Thyroid gland (tissue), 4 donors: Measurements from ENCODE around the gene OR10C1. TPM values are rescaled to one million over a fixed set of nuclear protein-coding genes. Genes with fewer than 3 reads are reported as not detected.
"Not testable (repeated sequence)": the region's sequence is repeated elsewhere in the genome, so short reads cannot be mapped to it uniquely, and the experiment has no call there.

ENCODE experiments used
- DNase-seq, 2 donors: peaks; one replicate each; pipeline ENCODE4 v3.0.0-alpha.2; 2019
- H3K27ac ChIP-seq, 3 donors: fragments of 200-600 bp; sonication (generic); 1 replicate in 2 of 3; 2 replicates in 1 of 3; pipeline ENCODE4 v1.5.1; 2016 to 2019; ENCODE audit warnings: mild to moderate bottlenecking in 1 of 3, moderate library complexity in 1 of 3
- H3K27me3 ChIP-seq: fragments of 200-600 bp; sonication (generic); one replicate; pipeline ENCODE4 v1.5.1; 2019
- H3K36me3 ChIP-seq, 2 donors: fragments of 200-600 bp; sonication (generic); one replicate each; pipeline ENCODE4 v1.5.1; 2016 to 2019
- H3K4me1 ChIP-seq, 2 donors: fragments of 200-600 bp; sonication (generic); one replicate each; pipeline ENCODE4 v1.5.1; 2017 to 2019
- H3K4me3 ChIP-seq, 3 donors: fragments of 200-600 bp; sonication (generic); replicated peaks in 1 of 3; 1 replicate in 2 of 3; 2 replicates in 1 of 3; pipeline ENCODE4 v1.5.1; 2016; ENCODE audit warnings: mild to moderate bottlenecking in 1 of 3
- H3K9me3 ChIP-seq: fragments of 200-600 bp; sonication (generic); one replicate; pipeline ENCODE4 v1.5.1; 2017
- POLR2A ChIP-seq, 2 donors: fragments of 450-650 bp; IDR thresholded peaks; one replicate each; pipeline ENCODE4 v1.6.1; 2017; ENCODE audit warnings: antibody characterized with exemption in 2 of 2, mild to moderate bottlenecking in 2 of 2, moderate library complexity in 1 of 2
- WGBS, 2 donors: methylation state at CpG; one replicate each; pipeline ENCODE4 v1.1.5; 2017; 5-methylcytosine and 5-hydroxymethylcytosine counted together
- intact Hi-C: fragments of 100-400 bp; cut with DNase I; formaldehyde crosslinking; loops from one replicate; pipeline ENCODE4 v1.15.1; 2023
- total RNA-seq, 4 donors: library from RNA; depleted of rRNA; stranded (reverse); fragments of >200 nt; gene quantifications; one replicate each; pipeline ENCODE4 v1.2.3, GENCODE V29; 2016
- TF ChIP-seq, protein P1 (sequence below), 6 experiments: fragments of 200-600 bp in 3 of 6; fragments of 450-650 bp in 3 of 6; sonication (generic) in 3 of 6; IDR thresholded peaks; one replicate each; pipeline ENCODE4 v1.5.1; 2016 to 2019; ENCODE audit warnings: antibody characterized with exemption in 6 of 6, mild to moderate bottlenecking in 2 of 6, inconsistent platforms in 1 of 6, moderate library complexity in 1 of 6

OR10C1 gene
- total RNA-seq, 4 donors from 2014 or later: not detected

DNA sequence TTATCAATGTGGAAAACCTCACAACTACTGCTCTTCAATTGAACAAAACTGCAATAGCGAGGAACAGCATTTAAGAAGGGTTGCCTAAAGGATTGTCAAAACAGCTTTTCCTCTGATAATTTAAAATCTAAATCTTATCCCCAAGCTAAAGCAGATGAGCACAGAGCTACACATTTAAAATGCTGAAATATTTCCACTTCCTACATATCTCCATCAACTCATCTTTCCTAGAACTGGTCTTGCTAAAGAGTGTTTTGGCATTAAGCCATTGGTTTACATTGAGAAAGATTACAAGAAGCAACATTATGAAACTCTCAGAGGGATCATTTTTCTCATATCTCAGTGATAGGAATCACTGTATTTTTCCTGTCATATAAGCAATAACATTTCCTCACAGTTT is 3.6 kb downstream of the OR10C1 start:
- intact Hi-C loops: no loop called here
- 86 to 92% methylated on average over 1 of the region's 1 CpG for WGBS, 2 donors
- H3K4me3 ChIP-seq: no peak overlapping the region
- TF ChIP-seq POLR2A (IDR thresholded peaks at IDR 0.05): no peak
- TF ChIP-seq, protein P1, sequence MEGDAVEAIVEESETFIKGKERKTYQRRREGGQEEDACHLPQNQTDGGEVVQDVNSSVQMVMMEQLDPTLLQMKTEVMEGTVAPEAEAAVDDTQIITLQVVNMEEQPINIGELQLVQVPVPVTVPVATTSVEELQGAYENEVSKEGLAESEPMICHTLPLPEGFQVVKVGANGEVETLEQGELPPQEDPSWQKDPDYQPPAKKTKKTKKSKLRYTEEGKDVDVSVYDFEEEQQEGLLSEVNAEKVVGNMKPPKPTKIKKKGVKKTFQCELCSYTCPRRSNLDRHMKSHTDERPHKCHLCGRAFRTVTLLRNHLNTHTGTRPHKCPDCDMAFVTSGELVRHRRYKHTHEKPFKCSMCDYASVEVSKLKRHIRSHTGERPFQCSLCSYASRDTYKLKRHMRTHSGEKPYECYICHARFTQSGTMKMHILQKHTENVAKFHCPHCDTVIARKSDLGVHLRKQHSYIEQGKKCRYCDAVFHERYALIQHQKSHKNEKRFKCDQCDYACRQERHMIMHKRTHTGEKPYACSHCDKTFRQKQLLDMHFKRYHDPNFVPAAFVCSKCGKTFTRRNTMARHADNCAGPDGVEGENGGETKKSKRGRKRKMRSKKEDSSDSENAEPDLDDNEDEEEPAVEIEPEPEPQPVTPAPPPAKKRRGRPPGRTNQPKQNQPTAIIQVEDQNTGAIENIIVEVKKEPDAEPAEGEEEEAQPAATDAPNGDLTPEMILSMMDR (IDR thresholded peaks at IDR 0.05): no peak
- DNase-seq: no peak
- H3K27me3 ChIP-seq: no peaks in the 10 kb centered on the region
- no peaks in the 10 kb centered on the region for H3K36me3 ChIP-seq
- no peaks in the 10 kb centered on the region for H3K4me1 ChIP-seq
- no peaks in the 10 kb centered on the region for H3K9me3 ChIP-seq
- H3K27ac ChIP-seq: no peak overlapping the region

DNA sequence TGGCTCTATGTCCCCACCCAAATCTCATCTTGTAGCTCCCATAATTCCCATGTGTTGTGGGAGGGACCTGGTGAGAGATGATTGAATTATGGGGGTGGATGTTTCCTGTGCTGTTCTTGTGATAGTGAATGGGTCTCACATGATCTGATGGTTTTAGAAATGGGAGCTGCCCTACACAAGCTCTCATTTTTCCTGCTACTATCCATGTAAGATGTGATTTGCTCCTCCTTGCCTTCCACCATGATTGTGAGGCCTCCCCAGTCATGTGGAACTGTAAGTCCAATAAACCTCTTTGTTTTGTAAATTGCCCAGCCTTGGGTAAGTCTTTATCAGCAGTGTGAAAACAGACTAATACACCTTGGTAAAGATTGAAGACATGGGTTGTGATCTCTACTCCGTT is 4.9 kb downstream of the OR10C1 start:
- H3K27ac ChIP-seq, H3K9me3 ChIP-seq, H3K4me1 ChIP-seq, DNase-seq, H3K27me3 ChIP-seq, intact Hi-C loops, H3K4me3 ChIP-seq, H3K36me3 ChIP-seq: not testable (repeated sequence)
- whole genome bisulfite sequencing, 2 donors: 79 to 86% methylated on average over 1 of the region's 1 CpG

DNA sequence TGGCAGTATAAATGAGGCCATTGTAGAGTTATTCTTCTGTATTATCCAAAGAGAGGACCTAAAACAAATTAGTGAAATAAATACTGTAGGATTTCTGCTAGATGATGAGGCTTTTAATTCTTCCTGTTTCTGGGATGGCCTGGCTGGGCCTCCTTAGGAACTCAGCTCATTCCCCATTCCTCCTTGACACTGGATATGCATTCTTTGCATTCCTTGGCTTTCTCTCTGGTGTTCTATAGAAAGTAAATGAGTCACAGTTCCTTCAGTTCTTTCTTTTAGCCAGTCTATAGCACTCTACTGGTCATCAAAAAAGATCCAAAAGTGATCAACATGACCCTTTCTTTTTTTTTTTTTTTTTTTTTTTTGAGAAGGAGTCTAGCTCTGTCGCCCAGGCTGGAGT is 8.6 kb downstream of the OR10C1 start:
- H3K9me3 ChIP-seq: no peaks in the 10 kb centered on the region
- WGBS, 2 donors: 93 to 96% methylated on average over 1 of the region's 1 CpG
- intact Hi-C loops: no loop called here
- H3K4me1 ChIP-seq: no peaks in the 10 kb centered on the region
- H3K27ac ChIP-seq: no peak overlapping the region
- H3K4me3 ChIP-seq: no peak overlapping the region
- DNase-seq: no peak
- H3K27me3 ChIP-seq: no peaks in the 10 kb centered on the region
- no peaks in the 10 kb centered on the region for H3K36me3 ChIP-seq
- TF ChIP-seq POLR2A (IDR thresholded peaks at IDR 0.05): no peak
- TF ChIP-seq, protein P1 (IDR thresholded peaks at IDR 0.05): no peak

DNA sequence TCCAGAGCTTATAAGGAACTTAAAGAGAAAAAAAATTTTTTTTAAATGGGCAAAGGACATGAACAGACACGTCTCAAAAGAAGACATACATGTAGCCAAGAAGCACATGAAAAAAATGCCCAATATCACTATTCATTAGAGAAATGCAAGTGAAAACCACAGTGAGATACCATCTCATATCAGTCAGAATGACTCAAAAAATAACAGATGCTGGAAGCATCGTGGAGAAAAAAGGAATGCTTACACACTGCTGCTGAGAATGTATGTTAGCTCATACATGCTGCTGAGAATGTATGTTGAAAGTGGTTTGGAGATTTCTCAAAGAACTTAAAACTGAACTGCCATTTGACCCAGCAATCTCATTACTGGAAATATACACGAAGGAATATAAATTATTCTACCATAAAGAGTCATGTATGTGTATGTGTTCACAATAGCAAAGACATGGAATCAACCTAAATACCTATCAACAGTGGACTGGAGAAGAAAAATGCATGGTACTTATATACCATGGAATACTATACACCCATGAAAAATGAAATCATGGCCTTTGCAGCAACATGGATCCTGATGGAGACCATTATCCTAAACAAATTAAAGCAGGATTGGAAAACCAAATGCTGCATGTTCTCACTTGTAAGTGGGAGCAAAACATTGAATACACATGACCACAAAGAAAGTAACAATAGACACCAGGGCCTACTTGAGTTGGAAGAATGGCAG is 12.5 kb downstream of the OR10C1 start:
- Histone ChIP-seq H3K4me1 (no peaks in the 10 kb centered on the region), H3K36me3 (no peaks in the 10 kb centered on the region), H3K4me3 (no peak overlapping the region), H3K27ac (no peak overlapping the region), H3K27me3 (no peaks in the 10 kb centered on the region), H3K9me3 (no peaks in the 10 kb centered on the region)
- DNase-seq: no peak
- WGBS, 2 donors: 72 to 84% methylated on average over 3 of the region's 3 CpGs
- intact Hi-C loops: no loop called here
- TF ChIP-seq, protein P1 (IDR thresholded peaks at IDR 0.05): no peak
- no peak for TF ChIP-seq POLR2A (IDR thresholded peaks at IDR 0.05)

GRCh38 chr6:29456971-29457370 is 17.9 kb downstream of the OR10C1 start, which contains the start of the genes OR11A1 and OR2H1:
OR11A1 (minus strand) TSS chr6:29457071; CDS start chr6:29427641, 29,430 bp downstream.
OR2H1 (plus strand) TSS chr6:29457155; CDS start chr6:29461770, 4,615 bp downstream.
- no peaks in the 10 kb centered on the region for H3K27me3 ChIP-seq
- H3K4me1 ChIP-seq: no peaks in the 10 kb centered on the region
- 69 to 74% methylated on average over 2 of the region's 2 CpGs for WGBS, 2 donors

More at GRCh38 chr6:29456971-29457370, 17.9 kb downstream of the OR10C1 start, which contains the start of the genes OR11A1 and OR2H1:
- no peak within 1 kb of the TSS for H3K27ac ChIP-seq
- H3K36me3 ChIP-seq: no peaks in the 10 kb centered on the region
- no peak for TF ChIP-seq POLR2A (IDR thresholded peaks at IDR 0.05)
- TF ChIP-seq, protein P1 (IDR thresholded peaks at IDR 0.05): no peak
- intact Hi-C loops: no loop called here
- H3K4me3 ChIP-seq: no peak within 1 kb of the TSS
- no peaks in the 10 kb centered on the region for H3K9me3 ChIP-seq
- DNase-seq: no peak
